NCI-H524 (cell line): ENCODE results near the gene NOP14.
"Not testable (repeated sequence)": the region's sequence is repeated elsewhere in the genome, so short reads cannot be mapped to it uniquely, and the experiment has no call there.

Experiments used
- DNase-seq, 2 experiments: peaks; one replicate each; lab custom pipeline; 2025; lab: John Stamatoyannopoulos, UW

NOP14 gene

GRCh38 chr4:2931512-2932301 lies 31.5 kb downstream of the NOP14 start:
- no peak for DNase-seq

- DNase-seq = no peak
Measured at GRCh38 chr4:2930758-2931511, 32.3 kb downstream of the NOP14 start.

- no peak for DNase-seq
Measured at GRCh38 chr4:2930135-2930757, 33.0 kb downstream of the NOP14 start.

GRCh38 chr4:2929469-2929868 lies 33.7 kb downstream of the NOP14 start:
- DNase-seq = no peak

GRCh38 chr4:2928242-2929176 lies 34.7 kb downstream of the NOP14 start:
- DNase-seq = peak in 1 of 2 experiments; percentile 29

- DNase-seq = no peak
Measured at GRCh38 chr4:2927696-2928075, 35.5 kb downstream of the NOP14 start.

GRCh38 chr4:2927016-2927695 lies 36.0 kb downstream of the NOP14 start:
- no peak for DNase-seq

GRCh38 chr4:2925931-2926860 lies 37.0 kb downstream of the NOP14 start:
- no peak for DNase-seq

GRCh38 chr4:2925496-2925895 lies 37.7 kb downstream of the NOP14 start:
- DNase-seq = no peak

GRCh38 chr4:2924765-2925301 lies 38.4 kb downstream of the NOP14 start:
- DNase-seq = no peak

- DNase-seq = no peak
Measured at GRCh38 chr4:2924286-2924685, 38.9 kb downstream of the NOP14 start.

- no peak for DNase-seq
Measured at GRCh38 chr4:2923668-2924173, 39.5 kb downstream of the NOP14 start.

GRCh38 chr4:2923141-2923551 lies 40.1 kb downstream of the NOP14 start:
- no peak for DNase-seq

- DNase-seq = not testable (repeated sequence)
Measured at GRCh38 chr4:2922453-2923101, 40.6 kb downstream of the NOP14 start.

- DNase-seq = not testable (repeated sequence)
Measured at GRCh38 chr4:2918714-2919113, 44.5 kb downstream of the NOP14 start.

- not testable (repeated sequence) for DNase-seq
Measured at GRCh38 chr4:2918300-2918699, 44.9 kb downstream of the NOP14 start.

- not testable (repeated sequence) for DNase-seq
Measured at GRCh38 chr4:2916696-2917095, 46.5 kb downstream of the NOP14 start.

- DNase-seq = no peak
Measured at GRCh38 chr4:2915789-2916188, 47.4 kb downstream of the NOP14 start.
